GM12864 (cell line): ENCODE measurements around the gene EXOC6B.

Experiments
- DNase-seq: peaks from one replicate; pipeline ENCODE4 v3.0.0-alpha.2; 2011; ENCODE audit warnings: low read depth
- H3K4me3 ChIP-seq: 2 replicates; pipeline ENCODE4 v1.5.1; 2011; ENCODE audit warnings: mild to moderate bottlenecking, low read depth, low read length, control low read depth
- TF ChIP-seq, protein P1 (sequence below): IDR thresholded peaks from 2 replicates; pipeline ENCODE4 v1.5.1; 2011; ENCODE audit warnings: low read depth, mild to moderate bottlenecking, moderate library complexity, low read length, control low read depth, inconsistent platforms; ENCODE audit errors: missing control alignments

EXOC6B gene

DNA sequence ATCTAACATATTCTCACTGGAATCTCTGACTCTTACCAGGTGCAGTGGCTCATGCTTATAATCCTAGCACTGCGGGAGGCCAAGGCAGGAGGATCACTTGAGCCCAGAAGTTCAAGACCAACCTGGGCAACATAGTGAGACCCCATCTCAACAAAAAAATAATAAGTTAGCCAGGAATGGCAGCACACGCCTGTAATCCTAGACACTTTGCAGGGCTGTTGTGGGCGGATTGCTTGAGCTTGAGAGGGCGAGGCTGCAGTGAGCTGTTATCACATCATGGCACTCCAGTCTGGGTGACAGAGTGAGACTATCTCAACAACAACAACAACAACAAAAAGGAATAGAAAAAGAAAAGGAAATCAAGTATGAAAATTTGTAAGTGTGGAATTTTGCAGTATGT is 371.6 kb downstream of the EXOC6B start:
- TF ChIP-seq, protein P1, sequence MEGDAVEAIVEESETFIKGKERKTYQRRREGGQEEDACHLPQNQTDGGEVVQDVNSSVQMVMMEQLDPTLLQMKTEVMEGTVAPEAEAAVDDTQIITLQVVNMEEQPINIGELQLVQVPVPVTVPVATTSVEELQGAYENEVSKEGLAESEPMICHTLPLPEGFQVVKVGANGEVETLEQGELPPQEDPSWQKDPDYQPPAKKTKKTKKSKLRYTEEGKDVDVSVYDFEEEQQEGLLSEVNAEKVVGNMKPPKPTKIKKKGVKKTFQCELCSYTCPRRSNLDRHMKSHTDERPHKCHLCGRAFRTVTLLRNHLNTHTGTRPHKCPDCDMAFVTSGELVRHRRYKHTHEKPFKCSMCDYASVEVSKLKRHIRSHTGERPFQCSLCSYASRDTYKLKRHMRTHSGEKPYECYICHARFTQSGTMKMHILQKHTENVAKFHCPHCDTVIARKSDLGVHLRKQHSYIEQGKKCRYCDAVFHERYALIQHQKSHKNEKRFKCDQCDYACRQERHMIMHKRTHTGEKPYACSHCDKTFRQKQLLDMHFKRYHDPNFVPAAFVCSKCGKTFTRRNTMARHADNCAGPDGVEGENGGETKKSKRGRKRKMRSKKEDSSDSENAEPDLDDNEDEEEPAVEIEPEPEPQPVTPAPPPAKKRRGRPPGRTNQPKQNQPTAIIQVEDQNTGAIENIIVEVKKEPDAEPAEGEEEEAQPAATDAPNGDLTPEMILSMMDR = no peak
- H3K4me3 ChIP-seq = no peak overlapping the region
- DNase-seq = no peak

- DNase-seq = no peak
- H3K4me3 ChIP-seq = no peak overlapping the region
- TF ChIP-seq, protein P1 = no peak
Measured at GRCh38 chr2:72442270-72442669, 383.6 kb downstream of the EXOC6B start.

DNA sequence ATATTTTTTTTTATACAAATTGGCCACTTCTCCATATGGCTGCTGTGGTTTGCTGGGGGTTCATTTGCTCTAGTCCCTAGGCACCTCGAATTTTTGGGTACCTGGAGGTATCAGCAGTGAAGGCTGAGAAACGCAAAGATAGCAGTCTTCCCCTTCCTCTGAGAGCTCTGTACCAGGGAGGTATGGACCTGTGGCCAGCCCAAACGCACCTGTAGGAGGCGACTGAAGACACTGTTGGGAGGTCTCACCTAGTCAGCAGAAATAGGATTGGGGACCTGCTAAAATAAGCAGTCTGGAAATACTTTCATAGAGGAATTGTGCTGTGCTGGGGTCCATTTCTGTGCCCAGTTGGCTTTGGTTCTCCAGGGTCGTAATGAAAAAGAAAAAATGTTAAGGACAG is 385.9 kb downstream of the EXOC6B start:
- H3K4me3 ChIP-seq = no peak overlapping the region
- TF ChIP-seq, protein P1 = no peak
- DNase-seq = no peak

GRCh38 chr2:72438364-72438763 is 387.5 kb downstream of the EXOC6B start:
- no peak overlapping the region for H3K4me3 ChIP-seq

GRCh38 chr2:72431737-72432136 is 394.1 kb downstream of the EXOC6B start:
- DNase-seq = no peak
- TF ChIP-seq, protein P1 = no peak
- H3K4me3 ChIP-seq = no peak overlapping the region

More at GRCh38 chr2:72438364-72438763, 387.5 kb downstream of the EXOC6B start:
- TF ChIP-seq, protein P1 = no peak
- DNase-seq = no peak

GRCh38 chr2:72427022-72427861 is 398.6 kb downstream of the EXOC6B start:
- no peak overlapping the region for H3K4me3 ChIP-seq
- no peak for DNase-seq
- TF ChIP-seq, protein P1 = no peak

DNA sequence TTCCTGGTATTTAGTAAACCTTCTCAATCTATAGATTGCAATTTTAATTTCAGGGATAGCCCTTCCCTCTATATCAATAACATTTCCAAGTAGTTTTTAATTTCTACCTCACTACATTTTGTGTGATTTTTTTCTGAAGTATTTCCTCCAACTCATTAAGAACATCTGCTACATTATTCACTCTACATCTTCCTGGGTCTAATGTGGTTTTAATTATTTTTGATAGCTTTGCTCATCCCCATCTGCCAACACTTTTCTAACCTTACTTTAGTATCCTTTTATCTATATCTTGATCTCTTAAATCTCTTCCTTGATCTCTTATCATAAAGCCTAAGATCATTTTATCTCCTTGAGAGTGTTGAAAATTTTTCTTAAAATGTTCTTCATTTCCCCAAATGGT is 399.8 kb downstream of the EXOC6B start:
- TF ChIP-seq, protein P1 = no peak
- DNase-seq = no peak
- H3K4me3 ChIP-seq = no peak overlapping the region
